ENCODE measurements around the gene CENPC.
"Not testable (repeated sequence)": the region's sequence is repeated elsewhere in the genome, so short reads cannot be mapped to it uniquely, and the experiment has no call there.

The CENPC gene

GRCh38 chr4:67466751-67467150 is 78.6 kb downstream of the CENPC start:
- no peak for DNase-seq (ENCODE audit: low read depth)

- DNase-seq (ENCODE audit: low read depth) = no peak
Measured at GRCh38 chr4:67465763-67466052, 79.6 kb downstream of the CENPC start.

GRCh38 chr4:67465032-67465762 is 80.1 kb downstream of the CENPC start:
- DNase-seq (ENCODE audit: low read depth) = no peak

- DNase-seq (ENCODE audit: low read depth) = no peak
Measured at GRCh38 chr4:67460574-67460973, 84.7 kb downstream of the CENPC start.

- DNase-seq (ENCODE audit: low read depth) = no peak
Measured at GRCh38 chr4:67459164-67459563, 86.1 kb downstream of the CENPC start.

GRCh38 chr4:67456577-67457196 is 88.6 kb downstream of the CENPC start:
- no peak for DNase-seq (ENCODE audit: low read depth)

- not testable (repeated sequence) for DNase-seq (ENCODE audit: low read depth)
Measured at GRCh38 chr4:67452846-67453205, 92.5 kb downstream of the CENPC start.

- no peak for DNase-seq (ENCODE audit: low read depth)
Measured at GRCh38 chr4:67452100-67452845, 93.0 kb downstream of the CENPC start.

- no peak for DNase-seq (ENCODE audit: low read depth)
Measured at GRCh38 chr4:67451464-67451863, 93.8 kb downstream of the CENPC start.

- DNase-seq (ENCODE audit: low read depth) = no peak
Measured at GRCh38 chr4:67448621-67449020, 96.7 kb downstream of the CENPC start.

- no peak for DNase-seq (ENCODE audit: low read depth)
Measured at GRCh38 chr4:67447873-67448272, 97.4 kb downstream of the CENPC start.

GRCh38 chr4:67446811-67447210 is 98.5 kb downstream of the CENPC start:
- DNase-seq (ENCODE audit: low read depth) = no peak

GRCh38 chr4:67445881-67446280 is 99.4 kb downstream of the CENPC start:
- DNase-seq (ENCODE audit: low read depth) = not testable (repeated sequence)

GRCh38 chr4:67438975-67439374 is 106.3 kb downstream of the CENPC start:
- no peak for DNase-seq (ENCODE audit: low read depth)

- DNase-seq (ENCODE audit: low read depth) = no peak
Measured at GRCh38 chr4:67437974-67438713, 107.2 kb downstream of the CENPC start.

GRCh38 chr4:67436742-67437141 is 108.6 kb downstream of the CENPC start:
- DNase-seq (ENCODE audit: low read depth) = no peak

- no peak for DNase-seq (ENCODE audit: low read depth)
Measured at GRCh38 chr4:67430989-67431388, 114.3 kb downstream of the CENPC start.

- DNase-seq (ENCODE audit: low read depth) = no peak
Measured at GRCh38 chr4:67428819-67429218, 116.5 kb downstream of the CENPC start.

Data from stimulated activated CD8-positive, alpha-beta memory T cell treated with anti-CD3 and anti-CD28 coated beads, Interleukin-12 subunit alpha, Interleukin-12 subunit beta, amount 100 ng/mL, for 4 hours (primary cell).